Measurements from ENCODE around the gene CHL1.

CHL1 gene

DNA sequence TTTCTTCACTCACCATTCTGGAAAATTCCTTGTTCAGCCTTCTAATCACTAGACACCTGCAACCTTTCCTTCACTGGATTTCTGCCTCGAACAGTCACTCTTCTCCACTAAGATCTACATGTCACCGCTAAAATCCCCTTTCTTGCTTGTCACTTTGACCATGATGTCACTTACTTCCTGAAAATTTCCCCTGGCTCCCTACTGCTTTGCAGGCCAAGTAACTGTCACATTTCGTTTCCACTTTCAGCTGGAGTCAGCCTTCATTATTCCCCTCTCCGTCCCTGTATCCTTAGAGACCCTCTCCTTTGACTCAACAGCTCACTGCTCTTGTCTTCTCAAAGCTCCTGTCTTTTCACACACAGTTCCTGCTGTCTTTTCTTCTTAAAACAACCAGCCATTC is 15.9 kb downstream of the CHL1 start:
- peaks cover 4% of the 10 kb centered on the region for H3K4me1 ChIP-seq
- no peaks in the 10 kb centered on the region for H4K20me1 ChIP-seq
- H3K27me3 ChIP-seq, result no peaks in the 10 kb centered on the region
- H3K27ac ChIP-seq, result no peak overlapping the region
- no peak overlapping the region for H3K4me3 ChIP-seq
- no peak overlapping the region for H3K4me2 ChIP-seq
- no peak overlapping the region for H3K9ac ChIP-seq
- TF ChIP-seq Cebpa-rat (IDR thresholded peaks at IDR 0.05), result no peak
- no peaks in the 10 kb centered on the region for H3K36me3 ChIP-seq
- H3K9me3 ChIP-seq, result no peaks in the 10 kb centered on the region

GRCh38 chr3:217099-217813 is 20.7 kb downstream of the CHL1 start:
- Histone ChIP-seq H4K20me1 (no peaks in the 10 kb centered on the region), H3K36me3 (no peaks in the 10 kb centered on the region), H3K27me3 (no peaks in the 10 kb centered on the region), H3K27ac (no peak overlapping the region), H3K9me3 (no peaks in the 10 kb centered on the region), H3K9ac (no peak overlapping the region), H3K4me2 (no peak overlapping the region), H3K4me1 (peaks cover 13% of the 10 kb centered on the region), H3K4me3 (no peak overlapping the region)
- no peak for TF ChIP-seq Cebpa-rat (IDR thresholded peaks at IDR 0.05)

- H3K27ac ChIP-seq, result no peak overlapping the region
- H3K4me1 ChIP-seq, result peaks cover 13% of the 10 kb centered on the region
- H3K9ac ChIP-seq, result no peak overlapping the region
- H3K4me2 ChIP-seq, result peak overlapping the region; percentile 40
- H3K27me3 ChIP-seq, result no peaks in the 10 kb centered on the region
- TF ChIP-seq Cebpa-rat (IDR thresholded peaks at IDR 0.05), result no peak
- H4K20me1 ChIP-seq, result no peaks in the 10 kb centered on the region
- peaks cover 3% of the 10 kb centered on the region; the same call in 1 of the 2 replicates for H3K9me3 ChIP-seq
- no peak overlapping the region for H3K4me3 ChIP-seq
- no peaks in the 10 kb centered on the region for H3K36me3 ChIP-seq
Measured at GRCh38 chr3:217948-218347, 21.4 kb downstream of the CHL1 start.

GRCh38 chr3:228442-229182 is 32.0 kb downstream of the CHL1 start:
- H3K9ac ChIP-seq, result no peak overlapping the region
- H3K4me2 ChIP-seq, result no peak overlapping the region
- no peaks in the 10 kb centered on the region for H3K36me3 ChIP-seq
- H3K4me1 ChIP-seq, result no peaks in the 10 kb centered on the region
- no peak overlapping the region for H3K4me3 ChIP-seq
- H4K20me1 ChIP-seq, result no peaks in the 10 kb centered on the region
- no peaks in the 10 kb centered on the region for H3K27me3 ChIP-seq
- peaks cover 13% of the 10 kb centered on the region for H3K9me3 ChIP-seq
- H3K27ac ChIP-seq, result no peak overlapping the region
- no peak for TF ChIP-seq Cebpa-rat (IDR thresholded peaks at IDR 0.05)

DNA sequence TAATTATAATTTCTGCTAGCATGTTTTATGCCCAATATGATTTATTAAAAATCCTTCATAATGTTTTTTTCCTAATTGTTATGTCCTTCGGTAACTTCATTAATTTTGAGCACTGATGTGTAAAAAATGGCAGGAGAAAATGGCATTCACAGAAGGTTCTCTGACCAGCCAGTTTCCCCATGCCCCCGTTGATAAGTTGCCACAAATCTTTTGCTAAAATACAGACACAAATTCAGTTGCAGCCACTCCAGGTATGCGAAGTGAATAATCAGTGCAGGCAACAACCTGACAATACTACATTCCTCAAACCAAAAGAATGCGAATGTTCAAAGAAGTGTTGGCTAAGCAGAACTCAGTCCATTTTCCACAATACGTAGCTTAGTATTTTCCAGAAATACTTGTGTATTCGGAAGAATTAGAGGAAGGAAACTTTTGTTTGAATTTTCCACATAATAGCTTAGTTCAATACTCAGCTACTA is 32.7 kb downstream of the CHL1 start:
- TF ChIP-seq Cebpa-rat (IDR thresholded peaks at IDR 0.05), result no peak
- Histone ChIP-seq H3K27me3 (no peaks in the 10 kb centered on the region), H3K4me2 (no peak overlapping the region), H3K9ac (no peak overlapping the region), H4K20me1 (no peaks in the 10 kb centered on the region), H3K4me1 (peaks cover under 1% of the 10 kb centered on the region; the same call in 1 of the 2 replicates), H3K4me3 (no peak overlapping the region), H3K9me3 (peaks cover 7% of the 10 kb centered on the region), H3K27ac (no peak overlapping the region), H3K36me3 (no peaks in the 10 kb centered on the region)

- H3K9ac ChIP-seq, result no peak overlapping the region
- no peak for TF ChIP-seq Cebpa-rat (IDR thresholded peaks at IDR 0.05)
- no peaks in the 10 kb centered on the region for H3K9me3 ChIP-seq
- no peak overlapping the region for H3K27ac ChIP-seq
- no peaks in the 10 kb centered on the region for H3K27me3 ChIP-seq
- H4K20me1 ChIP-seq, result no peaks in the 10 kb centered on the region
- no peaks in the 10 kb centered on the region for H3K36me3 ChIP-seq
- no peak overlapping the region for H3K4me3 ChIP-seq
- H3K4me2 ChIP-seq, result no peak overlapping the region
- peaks cover 6% of the 10 kb centered on the region for H3K4me1 ChIP-seq
Measured at GRCh38 chr3:236881-237280, 40.3 kb downstream of the CHL1 start.

DNA sequence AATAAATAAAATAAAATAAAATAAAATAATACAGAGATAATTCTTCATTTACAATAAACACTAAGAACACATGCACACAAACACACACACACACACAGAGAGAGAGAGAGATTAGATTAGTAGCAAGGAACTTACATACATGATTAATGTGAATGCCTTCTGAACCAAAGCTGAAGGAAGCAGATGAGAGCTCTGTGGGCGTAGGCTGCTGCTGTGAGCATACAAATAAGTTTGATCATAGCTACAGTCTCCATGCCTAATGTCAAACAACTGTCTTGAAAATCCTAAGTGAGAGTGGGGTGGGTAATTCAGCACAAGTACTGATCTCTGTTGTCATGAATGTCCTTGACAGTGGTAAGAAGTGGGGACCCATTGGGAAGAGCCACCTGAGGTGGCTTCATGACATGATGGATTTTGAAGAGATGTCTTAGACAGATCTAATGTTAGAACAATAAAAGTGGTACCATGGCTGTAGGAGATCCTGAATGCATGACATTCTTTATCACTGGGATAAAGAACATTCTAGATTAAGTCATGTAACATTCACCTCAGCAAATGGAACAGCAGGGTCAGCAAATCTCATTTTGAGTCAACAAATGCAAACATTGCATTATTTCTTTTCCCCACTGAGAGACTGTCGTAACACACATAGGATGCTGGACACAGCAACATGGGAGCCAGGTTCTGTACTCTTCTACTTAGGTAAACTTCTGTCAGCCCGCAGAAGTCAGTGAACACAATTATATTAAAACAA is 46.2 kb downstream of the CHL1 start:
- Histone ChIP-seq H4K20me1 (no peaks in the 10 kb centered on the region), H3K27ac (no peak overlapping the region), H3K9me3 (peaks cover 4% of the 10 kb centered on the region; the same call in 1 of the 2 replicates), H3K36me3 (no peaks in the 10 kb centered on the region), H3K9ac (no peak overlapping the region), H3K4me3 (no peak overlapping the region), H3K4me2 (peak overlapping the region; percentile 45), H3K27me3 (no peaks in the 10 kb centered on the region), H3K4me1 (peaks cover 24% of the 10 kb centered on the region)
- no peak for TF ChIP-seq Cebpa-rat (IDR thresholded peaks at IDR 0.05)

GRCh38 chr3:243356-243725 is 46.8 kb downstream of the CHL1 start:
- H3K9ac ChIP-seq, result no peak overlapping the region
- H3K4me1 ChIP-seq, result peaks cover 30% of the 10 kb centered on the region
- no peaks in the 10 kb centered on the region for H3K36me3 ChIP-seq
- H3K4me2 ChIP-seq, result peak overlapping the region; percentile 45
- H3K4me3 ChIP-seq, result no peak overlapping the region
- peaks cover 4% of the 10 kb centered on the region; the same call in 1 of the 2 replicates for H3K9me3 ChIP-seq
- no peaks in the 10 kb centered on the region for H3K27me3 ChIP-seq
- no peaks in the 10 kb centered on the region for H4K20me1 ChIP-seq
- H3K27ac ChIP-seq, result no peak overlapping the region
- TF ChIP-seq Cebpa-rat (IDR thresholded peaks at IDR 0.05), result no peak

DNA sequence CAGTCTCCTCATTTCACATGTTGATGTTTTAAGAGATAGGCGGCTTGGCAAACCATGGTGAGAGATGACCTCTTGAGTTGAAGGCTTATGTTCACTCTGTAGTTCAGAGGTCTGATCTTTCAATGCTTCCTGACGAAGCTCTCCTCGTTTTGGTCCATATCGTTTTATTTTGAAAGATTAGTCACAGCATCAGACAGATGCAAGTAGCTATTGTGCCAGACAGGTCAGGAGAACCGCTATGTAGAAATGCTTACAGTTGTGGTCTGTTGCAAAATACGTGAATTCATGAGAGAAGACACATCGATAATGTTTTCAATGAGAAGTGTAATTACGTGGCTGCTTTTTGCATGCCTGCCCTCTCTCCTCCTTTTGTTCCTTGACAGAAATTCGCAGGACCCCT is 47.5 kb downstream of the CHL1 start:
- H3K36me3 ChIP-seq, result no peaks in the 10 kb centered on the region
- H3K27ac ChIP-seq, result no peak overlapping the region
- H3K4me1 ChIP-seq, result peaks cover 37% of the 10 kb centered on the region
- H3K9me3 ChIP-seq, result peaks cover 4% of the 10 kb centered on the region; the same call in 1 of the 2 replicates
- H3K9ac ChIP-seq, result no peak overlapping the region
- no peaks in the 10 kb centered on the region for H4K20me1 ChIP-seq
- no peak overlapping the region for H3K4me3 ChIP-seq
- TF ChIP-seq Cebpa-rat (IDR thresholded peaks at IDR 0.05), result no peak
- H3K27me3 ChIP-seq, result no peaks in the 10 kb centered on the region
- H3K4me2 ChIP-seq, result no peak overlapping the region

Data from BLaER1 (cell line).